ENCODE data around the gene PPM1H.

PPM1H gene

GRCh38 chr12:62817556-62818271 lies 117.2 kb downstream of the PPM1H start (continued):
- TF ChIP-seq HIC1 (tag by site-specific recombination; IDR thresholded peaks at IDR 0.05) (0 out of 2 replicates have a peak, but pooled peaks have one; percentile 23), ZNF560 (tag by site-specific recombination; IDR thresholded peaks at IDR 0.05; ENCODE audit: borderline replicate concordance) (no peak), ZNF513 (tag by site-specific recombination; IDR thresholded peaks at IDR 0.05) (no peak), ZNF449 (tag by site-specific recombination; IDR thresholded peaks at IDR 0.05) (peak; percentile 27; the same call in 1 of the 2 replicates), ZNF629 (tag by site-specific recombination; IDR thresholded peaks at IDR 0.05) (no peak; the same call in 1 of the 2 replicates), ZNF600 (tag by site-specific recombination; IDR thresholded peaks at IDR 0.05) (peak; percentile 61; the same call in 1 of the 2 replicates), ZBTB20 (tag by site-specific recombination; IDR thresholded peaks at IDR 0.05) (peak; percentile 58; the same call in 1 of the 2 replicates), ZNF2 (tag by site-specific recombination; IDR thresholded peaks at IDR 0.05) (peak; percentile 72; the same call in 1 of the 2 replicates), ZNF501 (tag by site-specific recombination; IDR thresholded peaks at IDR 0.05) (peak; percentile 63; the same call in 1 of the 2 replicates), ZNF133 (tag by site-specific recombination; IDR thresholded peaks at IDR 0.05) (no peak), ZNF48 (tag by site-specific recombination; IDR thresholded peaks at IDR 0.05) (no peak), FEZF1 (tag by site-specific recombination; IDR thresholded peaks at IDR 0.05) (peak; percentile 77), ZNF561 (tag by site-specific recombination; IDR thresholded peaks at IDR 0.05; ENCODE audit: borderline replicate concordance) (0 out of 2 replicates have a peak, but pooled peaks have one; percentile 25), ZNF664 (tag by site-specific recombination; IDR thresholded peaks at IDR 0.05) (no peak), ZNF76 (tag by site-specific recombination; IDR thresholded peaks at IDR 0.05; ENCODE audit: borderline replicate concordance, low read depth) (no peak), ZNF174 (tag by site-specific recombination; IDR thresholded peaks at IDR 0.05) (no peak), ATF2 (tag by site-specific recombination; IDR thresholded peaks at IDR 0.05; ENCODE audit: low read depth) (peak; percentile 29; the same call in 1 of the 2 replicates), ZXDB (tag by site-specific recombination; IDR thresholded peaks at IDR 0.05) (peak; percentile 89), ZNF398 (tag by site-specific recombination; IDR thresholded peaks at IDR 0.05) (no peak), ZBTB21 (tag by site-specific recombination; IDR thresholded peaks at IDR 0.05) (peak; percentile 48; the same call in 1 of the 2 replicates), KLF10 (tag by site-specific recombination; IDR thresholded peaks at IDR 0.05) (no peak), ZNF157 (tag by site-specific recombination; IDR thresholded peaks at IDR 0.05) (no peak), ZFP3 (tag by site-specific recombination; IDR thresholded peaks at IDR 0.05; ENCODE audit: low read depth) (no peak), ZNF155 (tag by site-specific recombination; IDR thresholded peaks at IDR 0.05) (no peak), ZNF394 (tag by site-specific recombination; IDR thresholded peaks at IDR 0.05; ENCODE audit: borderline replicate concordance) (peak; percentile 59; the same call in 1 of the 2 replicates), MZF1 (tag by site-specific recombination; IDR thresholded peaks at IDR 0.05; ENCODE audit: borderline replicate concordance) (peak; percentile 46; the same call in 1 of the 2 replicates), ZNF202 (tag by site-specific recombination; IDR thresholded peaks at IDR 0.05; ENCODE audit: borderline replicate concordance) (no peak), REPIN1 (tag by site-specific recombination; IDR thresholded peaks at IDR 0.05; ENCODE audit: low read depth) (no peak)
